Retina (tissue), 1 donor: ENCODE results near the gene TPRN.
A peak's percentile ranks its signal among the peaks of the same experiment; 100 is the strongest.

ENCODE experiments used
- DNase-seq: peaks from one replicate; pipeline ENCODE4 v3.0.0-alpha.2; 2016

TPRN gene

GRCh38 chr9:137170486-137171148 lies 29.9 kb downstream of the TPRN start:
- no peak for DNase-seq

DNA sequence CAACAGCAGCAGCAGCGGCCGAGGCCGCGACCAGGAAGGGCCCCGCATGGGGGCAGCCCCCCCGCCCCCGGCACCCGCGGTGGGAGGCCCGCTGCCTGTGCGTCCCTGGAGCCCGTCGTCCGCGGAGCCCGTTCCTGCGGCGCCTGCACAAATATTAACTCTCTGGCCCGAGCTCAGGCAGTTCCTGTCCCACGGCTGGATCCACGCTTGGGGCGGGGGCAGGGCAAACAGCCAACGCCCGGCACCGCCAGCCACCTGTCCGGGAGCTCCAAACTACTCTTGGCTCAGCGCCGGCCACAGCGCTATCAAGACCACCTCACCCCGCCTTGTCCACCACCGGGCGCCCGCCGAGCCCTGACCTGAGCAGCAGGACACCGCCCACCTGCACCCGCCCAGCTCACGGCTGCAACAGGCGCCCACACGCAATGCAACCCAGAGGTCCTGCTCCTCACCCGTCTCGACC lies 30.6 kb downstream of the TPRN start, which contains the start of gene LRRC26:
TSS of gene LRRC26 (minus strand) at position 156 of the 463 bp plus-strand sequence. CDS start at position 48, 108 bp downstream.
- DNase-seq: no peak

- peak; percentile 90 for DNase-seq
Observed at GRCh38 chr9:137168904-137169856, 31.4 kb downstream of the TPRN start.

GRCh38 chr9:137168573-137168903 lies 32.0 kb downstream of the TPRN start:
- DNase-seq: no peak

- peak; percentile 54 for DNase-seq
Observed at GRCh38 chr9:137167747-137168572, 32.6 kb downstream of the TPRN start.

- no peak for DNase-seq
Observed at GRCh38 chr9:137167277-137167746, 33.2 kb downstream of the TPRN start.

GRCh38 chr9:137166380-137167229 lies 33.9 kb downstream of the TPRN start:
- DNase-seq: no peak

DNA sequence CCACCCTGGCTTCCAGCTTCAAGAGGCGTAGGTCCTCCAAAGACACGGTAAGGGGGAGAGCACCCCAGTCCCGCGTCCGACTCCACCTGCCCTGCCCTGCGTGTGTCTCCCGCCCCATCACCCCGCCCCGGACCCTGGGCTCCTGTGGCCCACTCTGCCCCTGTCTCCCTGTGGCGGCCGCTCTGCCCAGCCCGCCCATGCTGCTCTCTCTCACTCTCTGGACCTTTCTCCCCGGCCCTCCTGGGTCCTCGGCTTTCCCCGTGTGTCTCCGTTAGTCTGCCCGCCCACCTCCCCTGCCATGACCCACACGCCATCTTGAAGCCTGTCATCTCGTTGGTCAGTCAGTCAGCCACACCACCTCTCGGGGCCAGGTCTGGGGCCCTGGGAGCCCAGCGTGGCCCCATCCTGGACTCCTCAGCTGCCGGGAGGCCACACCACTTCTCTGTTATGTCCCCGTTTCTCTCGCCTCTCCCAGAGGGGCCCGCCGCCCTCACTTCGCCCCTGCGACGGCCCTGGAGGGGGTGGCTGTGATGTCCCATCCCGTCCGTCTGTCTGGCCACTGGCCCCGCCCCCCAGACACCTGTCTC lies 35.2 kb downstream of the TPRN start:
- no peak for DNase-seq

- no peak for DNase-seq
Observed at GRCh38 chr9:137164370-137165249, 35.9 kb downstream of the TPRN start.

DNA sequence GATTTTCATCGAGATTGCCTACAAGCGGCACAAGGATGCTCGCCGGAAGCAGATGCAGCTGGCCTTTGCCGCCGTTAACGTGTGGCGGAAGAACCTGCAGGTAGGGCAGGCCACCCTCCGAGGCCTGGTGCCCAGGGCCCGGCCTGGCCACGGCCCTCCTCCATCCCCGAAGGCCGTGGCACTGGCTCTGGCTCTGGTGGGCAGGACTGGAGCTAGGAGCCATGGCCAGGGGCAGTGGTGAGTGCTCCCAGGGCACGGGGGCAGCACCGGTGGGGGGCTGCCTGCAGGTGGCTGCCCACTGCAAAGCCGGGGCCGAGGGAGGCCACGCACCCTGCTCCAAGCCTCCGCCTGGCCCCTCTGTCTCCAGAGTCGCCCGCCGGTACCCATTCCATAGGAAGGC lies 36.7 kb downstream of the TPRN start:
- no peak for DNase-seq

GRCh38 chr9:137163365-137163715 lies 37.2 kb downstream of the TPRN start:
- DNase-seq: no peak

- DNase-seq: no peak
Observed at GRCh38 chr9:137162505-137163364, 37.8 kb downstream of the TPRN start.

DNA sequence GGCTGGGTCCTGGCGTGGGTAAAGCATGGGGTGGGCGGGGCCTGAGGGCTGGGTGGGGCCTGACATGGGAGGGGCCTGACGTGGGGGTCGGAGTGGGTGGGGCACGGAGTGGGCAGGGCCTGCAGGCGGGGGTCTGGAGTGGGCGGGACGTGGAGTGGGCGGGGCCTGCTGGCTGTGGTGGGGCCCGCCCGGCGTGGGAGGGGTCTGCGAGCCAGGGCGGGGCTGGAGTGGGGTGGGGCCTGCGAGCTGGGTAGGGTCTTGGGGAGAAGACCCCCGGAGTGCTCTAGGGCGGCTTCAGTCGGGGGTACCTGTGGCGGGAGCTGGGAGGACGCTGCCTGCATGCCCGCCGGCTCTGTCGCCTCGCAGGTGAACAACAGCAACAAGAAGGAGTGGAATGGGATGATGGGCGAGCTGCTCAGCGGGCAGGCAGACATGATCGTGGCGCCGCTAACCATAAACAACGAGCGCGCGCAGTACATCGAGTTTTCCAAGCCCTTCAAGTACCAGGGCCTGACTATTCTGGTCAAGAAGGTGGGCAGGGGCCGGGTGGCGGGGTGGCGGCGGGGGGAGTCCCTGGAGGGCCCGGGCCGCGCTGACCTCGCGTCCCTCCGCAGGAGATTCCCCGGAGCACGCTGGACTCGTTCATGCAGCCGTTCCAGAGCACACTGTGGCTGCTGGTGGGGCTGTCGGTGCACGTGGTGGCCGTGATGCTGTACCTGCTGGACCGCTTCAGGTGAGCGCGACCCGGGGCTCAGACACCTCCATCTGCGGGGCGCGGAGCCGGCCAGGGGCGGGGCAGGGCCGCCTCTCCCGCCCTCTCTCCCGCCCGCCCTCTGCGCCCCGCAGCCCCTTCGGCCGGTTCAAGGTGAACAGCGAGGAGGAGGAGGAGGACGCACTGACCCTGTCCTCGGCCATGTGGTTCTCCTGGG lies 38.7 kb downstream of the TPRN start:
- no peak for DNase-seq

DNA sequence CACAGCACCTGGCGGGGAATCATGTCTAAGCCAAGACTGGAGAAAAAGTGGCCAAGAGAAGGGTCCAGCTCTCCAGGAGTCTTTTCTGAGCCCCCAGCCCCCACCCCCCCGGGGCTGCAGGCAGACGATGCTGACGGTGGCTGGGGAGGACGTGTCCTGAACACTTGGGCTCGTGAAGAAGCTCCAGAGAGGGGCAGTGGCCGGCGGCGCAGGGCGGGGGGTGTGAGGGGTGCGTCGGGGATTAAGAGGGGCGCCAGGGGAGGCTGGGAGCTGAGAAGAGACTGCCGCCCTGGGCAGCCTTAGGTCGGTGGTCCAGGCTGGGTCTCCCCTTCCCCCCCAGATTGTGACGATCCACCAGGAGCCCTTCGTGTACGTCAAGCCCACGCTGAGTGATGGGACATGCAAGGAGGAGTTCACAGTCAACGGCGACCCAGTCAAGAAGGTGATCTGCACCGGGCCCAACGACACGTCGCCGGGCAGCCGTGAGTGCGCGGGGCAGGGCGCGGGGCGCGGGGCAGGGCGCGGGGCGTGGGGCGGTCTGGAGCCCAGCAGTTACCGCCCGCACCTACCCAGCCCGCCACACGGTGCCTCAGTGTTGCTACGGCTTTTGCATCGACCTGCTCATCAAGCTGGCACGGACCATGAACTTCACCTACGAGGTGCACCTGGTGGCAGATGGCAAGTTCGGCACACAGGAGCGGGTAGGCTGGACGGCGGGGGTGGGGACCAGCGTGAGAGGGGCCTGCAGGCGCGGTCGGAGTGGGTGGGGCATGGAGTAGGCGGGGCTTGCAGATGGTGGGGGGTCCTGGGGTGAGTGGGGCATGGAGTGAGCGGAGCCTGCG lies 39.6 kb downstream of the TPRN start:
- no peak for DNase-seq

- DNase-seq: no peak
Observed at GRCh38 chr9:137160054-137160425, 40.5 kb downstream of the TPRN start.

DNA sequence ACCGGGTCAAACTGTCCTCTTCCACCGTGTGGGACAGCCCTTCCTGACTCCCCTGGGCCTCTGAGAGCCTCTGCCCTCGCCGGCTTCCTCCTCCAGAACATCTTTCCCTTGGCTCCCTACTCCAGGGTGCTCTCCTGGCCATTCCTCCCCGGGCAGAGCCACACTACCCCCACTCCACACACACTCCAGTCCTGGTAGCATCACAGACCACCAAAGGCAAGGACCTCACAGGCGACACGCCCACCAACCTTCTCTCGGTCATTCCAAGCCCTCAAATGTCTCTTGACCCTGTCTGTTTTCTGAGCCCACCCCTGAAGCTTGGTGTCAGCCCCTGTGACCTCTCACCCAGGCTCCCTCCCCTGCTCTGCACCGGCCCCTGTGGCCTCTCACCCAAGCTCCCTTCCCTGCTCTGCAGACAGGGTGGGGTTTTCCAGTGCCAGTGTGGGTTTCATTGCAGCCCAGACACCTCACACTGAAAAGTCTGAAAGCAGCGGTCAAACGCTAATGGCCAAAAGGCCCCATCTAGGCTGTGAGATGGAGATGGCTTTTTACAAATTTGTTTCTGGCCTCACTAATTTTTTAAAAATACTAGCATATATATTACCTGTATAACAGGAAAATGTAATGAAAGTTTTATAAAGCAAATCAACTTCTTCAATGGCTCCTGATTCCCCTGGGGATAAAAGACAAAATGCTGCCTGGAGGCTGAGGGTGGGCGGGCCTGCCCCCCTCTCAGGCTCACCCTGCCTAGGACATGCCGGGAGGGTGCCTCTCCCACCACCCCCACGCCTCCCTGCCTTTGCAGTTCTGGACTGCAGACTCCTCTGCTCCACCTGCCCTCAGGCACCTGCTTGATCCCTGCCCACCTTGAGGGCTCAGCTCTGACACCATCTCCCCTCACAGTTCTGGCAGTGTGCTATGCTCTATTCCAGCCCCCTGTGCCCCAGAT lies 41.2 kb downstream of the TPRN start:
- no peak for DNase-seq
